ENCODE measurements around the gene CYP24A1. TPM values are rescaled to one million over a fixed set of nuclear protein-coding genes. Genes with fewer than 3 reads are reported as not detected.

CYP24A1 gene
- total RNA-seq, 4 donors from 2014 or later = 4.8 TPM; not detected in 3

DNA sequence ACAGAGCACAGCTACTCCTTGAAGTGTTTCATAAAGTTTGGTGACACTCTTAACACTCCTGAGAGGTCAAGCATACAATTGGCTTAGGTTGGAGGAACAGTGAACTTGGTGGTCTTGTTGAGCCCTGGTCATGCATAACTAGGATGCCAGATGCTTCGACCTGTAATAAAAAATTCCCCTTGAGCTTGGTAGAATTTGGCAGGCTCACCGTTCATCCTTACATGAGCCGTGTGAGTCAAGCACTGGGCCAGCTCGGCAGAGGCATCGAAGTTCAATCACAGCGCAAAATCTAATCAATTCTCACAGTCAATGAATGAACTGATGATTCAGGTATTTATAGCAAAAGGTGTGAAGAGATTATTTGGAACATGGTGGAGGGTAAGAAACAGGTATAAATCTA, 33.7 kb downstream of the CYP24A1 start:
- Histone ChIP-seq H3K9me3 (no peaks in the 10 kb centered on the region), H3K4me1 (no peaks in the 10 kb centered on the region), H3K27ac (no peak overlapping the region), H3K4me3 (no peak overlapping the region), H3K27me3 (no peaks in the 10 kb centered on the region), H3K36me3 (no peaks in the 10 kb centered on the region)
- TF ChIP-seq POLR2A (IDR thresholded peaks at IDR 0.05) = no peak
- TF ChIP-seq, protein P1, sequence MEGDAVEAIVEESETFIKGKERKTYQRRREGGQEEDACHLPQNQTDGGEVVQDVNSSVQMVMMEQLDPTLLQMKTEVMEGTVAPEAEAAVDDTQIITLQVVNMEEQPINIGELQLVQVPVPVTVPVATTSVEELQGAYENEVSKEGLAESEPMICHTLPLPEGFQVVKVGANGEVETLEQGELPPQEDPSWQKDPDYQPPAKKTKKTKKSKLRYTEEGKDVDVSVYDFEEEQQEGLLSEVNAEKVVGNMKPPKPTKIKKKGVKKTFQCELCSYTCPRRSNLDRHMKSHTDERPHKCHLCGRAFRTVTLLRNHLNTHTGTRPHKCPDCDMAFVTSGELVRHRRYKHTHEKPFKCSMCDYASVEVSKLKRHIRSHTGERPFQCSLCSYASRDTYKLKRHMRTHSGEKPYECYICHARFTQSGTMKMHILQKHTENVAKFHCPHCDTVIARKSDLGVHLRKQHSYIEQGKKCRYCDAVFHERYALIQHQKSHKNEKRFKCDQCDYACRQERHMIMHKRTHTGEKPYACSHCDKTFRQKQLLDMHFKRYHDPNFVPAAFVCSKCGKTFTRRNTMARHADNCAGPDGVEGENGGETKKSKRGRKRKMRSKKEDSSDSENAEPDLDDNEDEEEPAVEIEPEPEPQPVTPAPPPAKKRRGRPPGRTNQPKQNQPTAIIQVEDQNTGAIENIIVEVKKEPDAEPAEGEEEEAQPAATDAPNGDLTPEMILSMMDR (IDR thresholded peaks at IDR 0.05) = no peak
- DNase-seq = no peak
- intact Hi-C loops (cut with DNase I; ENCODE audit: low total_unique reads) = no loop called here

DNA sequence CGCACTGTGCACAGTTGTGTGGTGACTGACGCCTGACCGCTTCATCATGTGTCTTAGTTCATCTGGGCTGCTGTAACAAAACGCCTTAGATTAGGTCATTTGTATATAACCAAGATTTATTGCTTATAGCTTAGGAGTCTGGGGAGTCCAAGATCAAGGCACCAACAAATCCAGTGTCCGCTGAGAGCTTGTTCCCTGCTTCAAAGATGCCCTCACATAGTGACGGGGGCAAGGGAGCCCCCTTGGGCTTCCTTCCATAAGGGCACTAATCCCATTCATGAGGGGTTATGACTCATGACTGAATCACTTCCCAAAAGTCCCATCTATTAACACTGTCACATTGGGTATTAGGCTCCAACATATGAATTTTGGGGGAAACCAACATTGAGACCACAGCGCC, 34.6 kb downstream of the CYP24A1 start:
- Histone ChIP-seq H3K27ac (no peak overlapping the region), H3K4me3 (no peak overlapping the region), H3K4me1 (no peaks in the 10 kb centered on the region), H3K9me3 (no peaks in the 10 kb centered on the region), H3K27me3 (no peaks in the 10 kb centered on the region), H3K36me3 (no peaks in the 10 kb centered on the region)
- no peak for DNase-seq
- TF ChIP-seq POLR2A (IDR thresholded peaks at IDR 0.05) = no peak
- TF ChIP-seq, protein P1 (IDR thresholded peaks at IDR 0.05) = no peak
- intact Hi-C loops (cut with DNase I; ENCODE audit: low total_unique reads) = no loop called here

DNA sequence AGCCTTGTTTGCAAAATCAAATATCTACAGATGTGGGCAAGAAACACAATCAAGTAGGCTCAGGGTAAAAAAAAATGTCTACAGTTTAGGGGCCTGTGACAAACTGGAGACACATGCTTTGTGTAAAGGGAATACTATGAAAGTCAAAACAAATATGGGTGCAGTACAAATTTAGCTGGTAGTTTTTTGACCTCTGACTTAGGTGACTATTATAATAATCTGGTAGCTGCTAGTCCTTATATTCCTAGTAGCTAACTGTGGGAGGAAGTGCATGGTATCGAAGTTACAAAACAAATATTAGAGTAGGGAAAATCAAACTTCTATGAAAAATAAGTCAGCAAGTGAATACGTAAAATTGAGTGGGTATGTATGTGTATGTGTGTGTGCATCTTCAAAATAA, 35.4 kb downstream of the CYP24A1 start:
- no peak overlapping the region for H3K27ac ChIP-seq

DNA sequence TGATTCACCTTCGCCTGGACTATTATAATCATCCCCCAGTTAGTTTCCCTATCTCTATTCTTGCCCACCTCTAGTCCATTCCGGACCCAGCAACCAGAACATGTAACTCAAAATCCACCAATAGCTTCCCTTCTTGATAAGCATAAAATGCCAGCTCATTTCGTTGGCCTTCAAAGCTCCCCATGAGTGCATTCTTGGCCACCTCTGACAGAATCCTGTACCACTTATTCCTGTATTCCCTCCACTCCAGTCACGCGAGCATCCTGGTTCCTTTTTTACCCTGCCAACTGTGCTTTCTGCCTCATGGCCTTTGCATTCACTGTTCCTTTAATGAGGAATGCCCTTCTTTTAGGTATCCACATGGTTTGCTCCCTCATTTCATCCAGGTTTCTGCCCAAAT, 36.7 kb downstream of the CYP24A1 start:
- Histone ChIP-seq H3K4me3 (no peak overlapping the region), H3K4me1 (no peaks in the 10 kb centered on the region), H3K36me3 (no peaks in the 10 kb centered on the region), H3K27ac (no peak overlapping the region), H3K9me3 (no peaks in the 10 kb centered on the region), H3K27me3 (no peaks in the 10 kb centered on the region)
- intact Hi-C loops (cut with DNase I; ENCODE audit: low total_unique reads) = no loop called here
- TF ChIP-seq, protein P1 (IDR thresholded peaks at IDR 0.05) = no peak
- TF ChIP-seq POLR2A (IDR thresholded peaks at IDR 0.05) = no peak
- DNase-seq = no peak

More for the DNA sequence above, 35.4 kb downstream of the CYP24A1 start:
- no peaks in the 10 kb centered on the region for H3K27me3 ChIP-seq
- H3K4me3 ChIP-seq = no peak overlapping the region
- no peak for TF ChIP-seq POLR2A (IDR thresholded peaks at IDR 0.05)
- TF ChIP-seq, protein P1 (IDR thresholded peaks at IDR 0.05) = no peak
- H3K4me1 ChIP-seq = no peaks in the 10 kb centered on the region
- intact Hi-C loops (cut with DNase I; ENCODE audit: low total_unique reads) = no loop called here
- DNase-seq = no peak
- H3K36me3 ChIP-seq = no peaks in the 10 kb centered on the region
- H3K9me3 ChIP-seq = no peaks in the 10 kb centered on the region

DNA sequence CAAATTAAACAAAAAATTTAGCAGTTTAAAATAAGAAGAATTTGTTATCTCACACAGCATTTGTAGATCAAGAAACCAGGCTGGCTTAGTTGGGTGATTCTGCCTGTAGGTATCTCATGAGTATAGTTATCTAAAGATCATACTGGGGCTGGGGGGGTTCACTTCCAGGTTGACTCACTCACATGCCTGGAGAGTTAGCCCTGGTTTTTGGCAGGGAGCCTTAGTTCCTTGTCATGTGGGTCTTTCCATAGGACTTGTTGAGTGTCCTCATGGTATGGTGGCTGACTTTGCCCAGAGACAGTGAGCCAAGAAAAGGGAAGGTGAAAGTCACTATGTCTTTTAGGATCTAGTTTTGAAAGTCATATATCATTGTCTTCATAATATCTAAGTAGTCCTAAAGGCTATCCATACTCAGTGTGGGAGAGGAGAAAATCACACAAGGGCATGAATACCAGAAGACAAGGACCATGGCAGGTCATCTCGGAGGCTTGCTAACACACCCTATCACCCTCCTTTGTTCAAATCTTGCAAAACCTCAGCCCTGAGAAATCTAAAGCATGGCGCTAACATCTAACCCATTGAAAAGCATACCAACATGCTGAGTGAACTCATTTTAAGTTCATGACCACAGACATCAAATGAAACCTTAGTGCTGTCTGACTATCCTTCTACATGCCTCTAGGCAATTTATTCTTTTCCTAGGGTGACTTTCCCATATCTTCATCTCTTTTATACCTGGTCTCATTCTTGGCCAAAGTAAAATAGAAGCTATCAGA, 39.2 kb downstream of the CYP24A1 start:
- no peaks in the 10 kb centered on the region for H3K9me3 ChIP-seq
- intact Hi-C loops (cut with DNase I; ENCODE audit: low total_unique reads) = no loop called here
- no peaks in the 10 kb centered on the region for H3K4me1 ChIP-seq
- no peaks in the 10 kb centered on the region for H3K36me3 ChIP-seq
- TF ChIP-seq POLR2A (IDR thresholded peaks at IDR 0.05) = no peak
- TF ChIP-seq, protein P1 (IDR thresholded peaks at IDR 0.05) = no peak
- H3K27ac ChIP-seq = no peak overlapping the region
- H3K4me3 ChIP-seq = no peak overlapping the region
- DNase-seq = no peak
- H3K27me3 ChIP-seq = no peaks in the 10 kb centered on the region
